Measurements from ENCODE around the gene OLR1. TPM values are rescaled to one million over a fixed set of nuclear protein-coding genes. Genes with fewer than 3 reads are reported as not detected.
"Not testable (repeated sequence)": the region's sequence is repeated elsewhere in the genome, so short reads cannot be mapped to it uniquely, and the experiment has no call there.

The OLR1 gene
- total RNA-seq, 2 donors from 2014 or later = 0.20 to 0.77 TPM

DNA sequence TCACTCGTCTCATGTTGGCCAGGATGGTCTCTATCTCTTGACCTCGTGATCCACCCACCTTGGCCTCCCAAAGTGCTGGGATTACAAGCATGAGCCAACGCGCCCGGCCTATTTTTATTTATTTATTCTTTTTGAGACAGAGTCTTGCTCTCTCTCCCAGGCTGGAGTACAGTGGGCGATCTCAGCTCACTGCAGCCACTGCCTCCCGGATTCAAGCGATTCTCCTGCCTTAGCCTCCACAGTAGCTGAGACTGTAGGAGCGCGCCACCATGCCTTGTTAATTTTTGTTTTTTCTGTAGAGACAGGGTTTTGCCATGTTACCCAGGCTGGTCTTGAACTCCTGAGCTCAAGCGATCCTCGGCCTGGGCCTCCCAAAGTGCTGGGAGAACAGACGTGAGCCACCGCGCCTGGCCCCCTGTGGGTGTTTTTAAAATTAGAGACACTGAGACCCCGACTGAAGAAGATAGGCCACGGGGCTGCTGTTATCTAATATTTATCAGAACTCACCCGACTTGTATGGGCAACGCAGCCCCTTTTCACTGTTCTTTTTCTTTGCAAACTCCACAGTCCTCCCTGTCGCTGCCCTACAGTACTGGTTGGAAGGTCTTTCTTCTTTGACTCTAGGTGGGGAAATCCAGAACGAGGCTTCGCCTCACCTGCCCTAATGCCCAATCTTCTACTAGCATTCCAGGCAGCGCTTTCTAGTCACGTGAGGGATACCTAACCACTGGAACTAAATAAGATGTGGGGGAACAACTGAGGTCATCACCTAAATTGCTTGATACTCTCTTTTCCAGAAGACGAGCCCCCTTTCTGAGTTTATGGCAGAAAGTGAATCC, 39.4 kb upstream of the OLR1 start:
- peak overlapping the region; percentile 64 for H3K4me3 ChIP-seq
- DNase-seq = no peak
- TF ChIP-seq, protein P1, sequence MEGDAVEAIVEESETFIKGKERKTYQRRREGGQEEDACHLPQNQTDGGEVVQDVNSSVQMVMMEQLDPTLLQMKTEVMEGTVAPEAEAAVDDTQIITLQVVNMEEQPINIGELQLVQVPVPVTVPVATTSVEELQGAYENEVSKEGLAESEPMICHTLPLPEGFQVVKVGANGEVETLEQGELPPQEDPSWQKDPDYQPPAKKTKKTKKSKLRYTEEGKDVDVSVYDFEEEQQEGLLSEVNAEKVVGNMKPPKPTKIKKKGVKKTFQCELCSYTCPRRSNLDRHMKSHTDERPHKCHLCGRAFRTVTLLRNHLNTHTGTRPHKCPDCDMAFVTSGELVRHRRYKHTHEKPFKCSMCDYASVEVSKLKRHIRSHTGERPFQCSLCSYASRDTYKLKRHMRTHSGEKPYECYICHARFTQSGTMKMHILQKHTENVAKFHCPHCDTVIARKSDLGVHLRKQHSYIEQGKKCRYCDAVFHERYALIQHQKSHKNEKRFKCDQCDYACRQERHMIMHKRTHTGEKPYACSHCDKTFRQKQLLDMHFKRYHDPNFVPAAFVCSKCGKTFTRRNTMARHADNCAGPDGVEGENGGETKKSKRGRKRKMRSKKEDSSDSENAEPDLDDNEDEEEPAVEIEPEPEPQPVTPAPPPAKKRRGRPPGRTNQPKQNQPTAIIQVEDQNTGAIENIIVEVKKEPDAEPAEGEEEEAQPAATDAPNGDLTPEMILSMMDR (IDR thresholded peaks at IDR 0.05) = no peak
- peaks cover 8% of the 10 kb centered on the region for H3K4me1 ChIP-seq
- intact Hi-C loops (cut with DNase I) = no loop called here
- no peaks in the 10 kb centered on the region for H3K27me3 ChIP-seq
- no peaks in the 10 kb centered on the region for H3K9me3 ChIP-seq
- no peaks in the 10 kb centered on the region for H3K36me3 ChIP-seq
- no peak overlapping the region for H3K9ac ChIP-seq (ENCODE audit: low read depth in 2 of 2, low read length in 2 of 2)
- no peak overlapping the region for H3K27ac ChIP-seq

DNA sequence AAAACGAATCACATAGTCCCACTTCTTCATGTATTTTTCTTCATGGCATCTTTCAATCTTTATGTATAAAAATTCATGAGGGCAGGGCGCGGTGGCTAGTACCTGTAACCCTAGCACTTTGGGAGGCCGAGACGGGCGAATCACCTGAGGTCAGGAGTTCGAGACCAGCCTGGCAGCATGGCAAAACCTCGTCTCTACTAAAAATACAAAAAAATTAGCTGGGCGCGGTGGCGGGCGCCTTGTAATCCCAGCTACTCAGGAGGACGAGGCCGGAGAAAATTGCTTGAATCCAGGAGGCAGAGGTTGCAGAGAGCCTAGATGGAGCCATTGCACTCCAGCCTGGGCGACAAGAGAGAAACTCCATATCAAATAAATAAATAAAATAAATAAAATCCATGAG, 38.3 kb upstream of the OLR1 start:
- DNase-seq = no peak
- H3K36me3 ChIP-seq = no peaks in the 10 kb centered on the region
- intact Hi-C loops (cut with DNase I) = no loop called here
- no peak overlapping the region for H3K27ac ChIP-seq
- H3K27me3 ChIP-seq = no peaks in the 10 kb centered on the region
- H3K9ac ChIP-seq (ENCODE audit: low read depth in 2 of 2, low read length in 2 of 2) = no peak overlapping the region
- no peak overlapping the region for H3K4me3 ChIP-seq
- no peaks in the 10 kb centered on the region for H3K9me3 ChIP-seq
- TF ChIP-seq, protein P1 (IDR thresholded peaks at IDR 0.05) = no peak
- H3K4me1 ChIP-seq = peaks cover 8% of the 10 kb centered on the region

DNA sequence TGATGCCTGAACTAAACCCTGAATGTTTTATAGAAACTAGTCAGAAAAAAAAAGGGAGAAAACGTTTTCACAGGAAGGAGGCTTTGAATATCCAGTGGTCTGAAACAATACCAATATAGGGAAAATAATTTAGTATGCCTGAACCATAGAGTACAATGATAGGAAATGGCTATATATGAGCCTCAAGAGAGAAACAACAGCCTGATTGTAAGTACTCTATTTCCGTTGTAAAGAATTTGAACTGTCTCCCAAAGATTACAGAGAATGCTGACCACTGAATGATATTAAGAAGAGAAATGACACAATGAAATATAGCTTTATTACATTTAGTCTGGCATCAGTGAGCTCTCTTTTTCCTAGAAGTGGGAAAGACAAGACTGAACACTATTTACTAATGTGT, 35.2 kb upstream of the OLR1 start:
- Histone ChIP-seq H3K27me3 (no peaks in the 10 kb centered on the region), H3K4me1 (no peaks in the 10 kb centered on the region), H3K9ac (ENCODE audit: low read depth in 2 of 2, low read length in 2 of 2) (no peak overlapping the region), H3K36me3 (no peaks in the 10 kb centered on the region), H3K4me3 (no peak overlapping the region), H3K27ac (no peak overlapping the region), H3K9me3 (no peaks in the 10 kb centered on the region)
- no peak for DNase-seq
- TF ChIP-seq, protein P1 (IDR thresholded peaks at IDR 0.05) = no peak
- intact Hi-C loops (cut with DNase I) = no loop called here

DNA sequence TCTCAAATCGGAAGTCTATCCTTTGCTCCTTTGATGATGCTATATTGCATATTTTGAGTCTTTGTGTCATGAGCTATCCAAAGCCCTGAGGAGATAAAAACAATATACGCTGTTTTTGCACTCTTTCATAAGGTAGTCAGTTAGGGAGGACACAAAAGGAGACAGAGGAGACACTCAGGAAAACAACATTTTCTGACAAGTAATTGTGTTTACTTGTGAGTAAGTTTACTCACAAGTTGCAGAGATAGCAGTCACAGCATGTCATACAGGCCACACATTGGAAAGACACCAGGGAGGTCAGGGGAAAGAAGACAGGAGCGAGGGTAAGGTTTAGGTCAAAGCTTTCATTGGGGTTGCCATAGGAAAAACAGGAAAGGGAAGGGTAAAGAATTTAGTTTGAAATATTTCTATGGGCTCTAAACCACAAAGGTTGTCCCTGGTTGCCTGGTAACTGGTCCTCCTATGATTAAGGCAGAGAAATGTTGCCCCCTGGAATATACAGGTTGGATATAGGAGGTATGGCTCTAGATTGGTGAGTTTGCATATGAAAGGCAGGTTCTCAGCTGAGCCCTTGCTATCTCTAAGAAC, 33.4 kb upstream of the OLR1 start:
- TF ChIP-seq, protein P1 (IDR thresholded peaks at IDR 0.05) = no peak
- H3K27me3 ChIP-seq = no peaks in the 10 kb centered on the region
- H3K4me1 ChIP-seq = no peaks in the 10 kb centered on the region
- intact Hi-C loops (cut with DNase I) = no loop called here
- H3K4me3 ChIP-seq = no peak overlapping the region
- no peak overlapping the region for H3K27ac ChIP-seq
- no peak for DNase-seq
- no peaks in the 10 kb centered on the region for H3K9me3 ChIP-seq
- no peak overlapping the region for H3K9ac ChIP-seq (ENCODE audit: low read depth in 2 of 2, low read length in 2 of 2)
- no peaks in the 10 kb centered on the region for H3K36me3 ChIP-seq

DNA sequence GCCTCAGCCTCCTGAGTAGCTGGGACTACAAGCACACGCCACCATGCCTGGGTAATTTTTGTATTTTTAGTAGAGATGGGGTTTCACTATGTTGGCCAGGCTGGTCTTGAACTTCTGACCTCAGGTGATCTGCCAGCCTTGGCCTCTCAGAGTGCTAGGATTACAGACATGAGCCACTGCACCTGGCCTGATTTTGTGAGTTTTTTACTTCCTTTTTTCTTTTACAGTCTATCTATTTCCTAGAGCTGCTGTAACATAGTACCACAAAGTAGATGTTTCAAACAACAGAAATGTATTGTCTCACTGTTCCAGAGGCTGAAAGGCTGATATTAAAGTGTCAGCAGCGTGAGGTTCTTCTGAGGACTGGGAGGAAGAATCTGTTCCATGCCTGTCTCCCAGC, 32.6 kb upstream of the OLR1 start:
- H3K9ac ChIP-seq (ENCODE audit: low read depth in 2 of 2, low read length in 2 of 2); H3K9me3 ChIP-seq; H3K36me3 ChIP-seq; H3K27ac ChIP-seq; intact Hi-C loops (cut with DNase I); H3K4me1 ChIP-seq; H3K4me3 ChIP-seq; DNase-seq; H3K27me3 ChIP-seq: not testable (repeated sequence)

DNA sequence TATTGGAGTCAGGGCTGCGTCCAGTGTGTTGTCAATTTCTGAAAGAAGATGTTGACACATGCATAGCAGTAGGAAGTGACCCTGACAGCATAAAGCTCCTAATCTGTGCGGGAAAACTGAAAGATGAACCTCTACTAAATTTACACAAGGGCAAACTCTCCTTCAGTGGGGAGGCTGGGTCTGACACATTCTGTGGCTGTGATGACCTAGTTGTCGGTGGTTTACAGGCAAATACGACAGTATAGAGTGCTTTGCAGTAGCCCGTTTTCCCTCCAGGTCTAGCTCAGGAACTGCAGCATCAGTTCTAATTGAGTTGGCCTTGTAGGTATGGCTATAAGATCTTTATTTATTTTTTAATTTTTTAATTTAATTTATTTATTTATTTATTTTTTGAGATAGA, 25.9 kb upstream of the OLR1 start:
- Histone ChIP-seq H3K9ac (ENCODE audit: low read depth in 2 of 2, low read length in 2 of 2) (no peak overlapping the region), H3K36me3 (no peaks in the 10 kb centered on the region), H3K27me3 (no peaks in the 10 kb centered on the region), H3K9me3 (no peaks in the 10 kb centered on the region), H3K4me1 (no peaks in the 10 kb centered on the region), H3K27ac (no peak overlapping the region), H3K4me3 (no peak overlapping the region)
- TF ChIP-seq, protein P1 (IDR thresholded peaks at IDR 0.05) = no peak
- DNase-seq = no peak
- intact Hi-C loops (cut with DNase I) = no loop called here
